DOHH2 (cell line): ENCODE measurements around the gene PDE4D.

Experiments
- EZH2phosphoT487 ChIP-seq: fragments of 200-600 bp; sonication (generic); IDR thresholded peaks from 2 replicates; pipeline ENCODE4 v1.6.1; 2017; ENCODE audit warnings: borderline replicate concordance, mild to moderate bottlenecking, antibody characterized with exemption, low read length, moderate library complexity, mixed read lengths
- TF ChIP-seq, protein P1 (sequence below): fragments of 200-600 bp; sonication (generic); IDR thresholded peaks from one replicate; pipeline ENCODE4 v1.5.1; 2014; ENCODE audit warnings: antibody characterized with exemption, mild to moderate bottlenecking, low read depth, low read length; ENCODE audit not compliant: poor library complexity, severe bottlenecking

DNA sequence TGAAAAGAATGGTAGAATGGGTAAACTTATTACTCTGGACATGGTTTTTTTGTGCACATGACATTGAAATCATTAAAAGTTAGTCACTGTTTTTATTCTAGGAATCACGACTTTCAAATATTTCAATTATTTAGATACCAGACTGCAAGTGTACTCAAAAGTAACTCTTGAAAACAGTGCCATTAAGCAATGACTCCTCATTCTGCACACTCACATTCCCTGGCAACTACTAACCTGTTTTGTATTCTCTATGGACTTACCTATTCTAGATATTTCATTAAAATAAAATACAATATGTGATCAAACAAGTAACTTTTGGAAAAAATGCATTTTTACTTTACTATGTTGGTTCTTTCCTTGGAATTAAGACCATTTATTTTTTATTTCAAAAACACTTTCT lies 607.0 kb downstream of the PDE4D start:
- TF ChIP-seq, protein P1, sequence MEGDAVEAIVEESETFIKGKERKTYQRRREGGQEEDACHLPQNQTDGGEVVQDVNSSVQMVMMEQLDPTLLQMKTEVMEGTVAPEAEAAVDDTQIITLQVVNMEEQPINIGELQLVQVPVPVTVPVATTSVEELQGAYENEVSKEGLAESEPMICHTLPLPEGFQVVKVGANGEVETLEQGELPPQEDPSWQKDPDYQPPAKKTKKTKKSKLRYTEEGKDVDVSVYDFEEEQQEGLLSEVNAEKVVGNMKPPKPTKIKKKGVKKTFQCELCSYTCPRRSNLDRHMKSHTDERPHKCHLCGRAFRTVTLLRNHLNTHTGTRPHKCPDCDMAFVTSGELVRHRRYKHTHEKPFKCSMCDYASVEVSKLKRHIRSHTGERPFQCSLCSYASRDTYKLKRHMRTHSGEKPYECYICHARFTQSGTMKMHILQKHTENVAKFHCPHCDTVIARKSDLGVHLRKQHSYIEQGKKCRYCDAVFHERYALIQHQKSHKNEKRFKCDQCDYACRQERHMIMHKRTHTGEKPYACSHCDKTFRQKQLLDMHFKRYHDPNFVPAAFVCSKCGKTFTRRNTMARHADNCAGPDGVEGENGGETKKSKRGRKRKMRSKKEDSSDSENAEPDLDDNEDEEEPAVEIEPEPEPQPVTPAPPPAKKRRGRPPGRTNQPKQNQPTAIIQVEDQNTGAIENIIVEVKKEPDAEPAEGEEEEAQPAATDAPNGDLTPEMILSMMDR, result no peak
- no peak for TF ChIP-seq EZH2phosphoT487
